GM18909 (cell line): ENCODE results near the gene C1QTNF8.

Source experiments
- ATAC-seq: cut with Tn5 transposase; IDR thresholded peaks from one replicate; pipeline ENCODE4 v1.9.1; 2021; ENCODE audit warnings: mild to moderate bottlenecking; ENCODE audit not compliant: unreplicated experiment, poor library complexity

Gene C1QTNF8

DNA sequence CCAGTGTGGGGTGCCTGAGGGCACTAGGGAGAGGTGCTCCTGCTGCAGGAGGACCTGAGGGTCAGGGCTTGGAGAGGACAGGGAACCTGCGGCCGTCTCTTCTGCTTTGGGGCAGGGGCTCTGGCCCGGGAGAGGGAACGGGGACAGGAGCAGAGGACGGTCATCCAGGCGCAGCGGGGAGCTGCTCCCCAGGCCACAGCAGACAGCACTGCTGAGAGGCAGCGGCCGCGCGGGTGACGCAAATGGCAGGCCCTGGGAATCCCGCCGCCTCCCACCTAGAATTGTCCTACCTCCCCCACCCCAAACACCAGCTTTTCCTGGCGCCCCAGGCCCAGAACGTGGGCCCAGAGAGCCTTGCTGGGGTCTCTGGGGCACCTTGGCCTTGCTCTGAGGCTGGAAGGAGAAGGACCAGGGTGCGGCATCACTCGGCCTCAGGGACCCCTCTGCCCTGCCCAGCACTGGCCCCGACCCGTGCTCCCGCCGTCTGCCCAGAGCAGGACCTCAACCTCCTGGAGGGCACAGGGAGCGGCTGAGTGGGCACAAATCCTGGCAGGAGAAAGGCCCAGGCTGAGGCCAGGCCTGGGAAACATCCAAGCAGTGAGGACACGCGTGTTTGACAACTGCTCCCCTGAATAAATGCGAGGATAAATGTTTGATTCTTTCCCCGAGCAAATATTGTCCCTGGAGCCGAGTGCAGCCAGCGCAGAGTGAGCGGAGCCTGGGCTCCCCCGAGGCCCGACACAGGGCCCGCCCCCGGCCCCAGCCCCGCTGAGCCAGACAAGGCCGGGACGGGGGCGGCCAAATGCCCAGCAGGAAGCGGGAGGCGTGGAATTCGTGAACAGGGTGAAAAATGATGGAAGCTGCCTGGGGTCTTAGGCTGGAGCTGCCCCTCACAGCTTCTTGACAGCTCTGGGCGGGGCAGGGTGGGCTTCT lies 15.0 kb downstream of the C1QTNF8 start:
- no peak for ATAC-seq

DNA sequence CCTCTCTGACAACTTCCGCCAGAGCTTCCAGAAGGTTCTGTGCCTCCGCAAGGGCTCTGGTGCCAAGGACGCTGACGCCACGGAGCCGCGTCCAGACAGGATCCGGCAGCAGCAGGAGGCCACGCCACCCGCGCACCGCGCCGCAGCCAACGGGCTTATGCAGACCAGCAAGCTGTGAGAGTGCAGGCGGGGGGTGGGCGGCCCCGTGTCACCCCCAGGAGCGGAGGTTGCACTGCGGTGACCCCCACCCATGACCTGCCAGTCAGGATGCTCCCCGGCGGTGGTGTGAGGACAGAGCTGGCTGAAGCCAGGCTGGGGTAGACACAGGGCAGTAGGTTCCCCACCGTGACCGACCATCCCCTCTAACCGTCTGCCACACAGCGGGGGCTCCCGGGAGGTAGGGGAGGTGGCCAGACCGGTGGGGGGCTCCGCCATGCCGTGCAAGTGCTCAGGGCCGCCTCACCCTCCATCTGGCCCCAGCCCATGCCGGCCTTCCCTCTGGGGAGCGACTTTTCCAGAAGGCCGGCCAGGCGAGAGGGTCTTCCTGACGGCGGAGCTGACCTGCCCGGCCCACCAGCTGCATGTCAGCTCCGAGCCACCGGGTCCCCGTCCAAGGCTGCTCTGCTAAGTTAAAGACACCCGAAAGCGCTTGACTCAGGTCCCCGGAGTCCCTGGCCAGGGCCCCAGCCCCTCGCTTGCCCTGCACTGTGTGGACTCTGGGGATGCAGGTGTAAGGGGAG lies 16.1 kb downstream of the C1QTNF8 start:
- no peak for ATAC-seq

DNA sequence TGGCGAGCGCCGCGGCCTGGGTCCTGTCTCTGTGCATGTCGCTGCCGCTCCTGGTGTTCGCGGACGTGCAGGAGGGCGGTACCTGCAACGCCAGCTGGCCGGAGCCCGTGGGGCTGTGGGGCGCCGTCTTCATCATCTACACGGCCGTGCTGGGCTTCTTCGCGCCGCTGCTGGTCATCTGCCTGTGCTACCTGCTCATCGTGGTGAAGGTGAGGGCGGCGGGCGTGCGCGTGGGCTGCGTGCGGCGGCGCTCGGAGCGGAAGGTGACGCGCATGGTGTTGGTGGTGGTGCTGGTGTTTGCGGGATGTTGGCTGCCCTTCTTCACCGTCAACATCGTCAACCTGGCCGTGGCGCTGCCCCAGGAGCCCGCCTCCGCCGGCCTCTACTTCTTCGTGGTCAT lies 16.7 kb downstream of the C1QTNF8 start:
- no peak for ATAC-seq

DNA sequence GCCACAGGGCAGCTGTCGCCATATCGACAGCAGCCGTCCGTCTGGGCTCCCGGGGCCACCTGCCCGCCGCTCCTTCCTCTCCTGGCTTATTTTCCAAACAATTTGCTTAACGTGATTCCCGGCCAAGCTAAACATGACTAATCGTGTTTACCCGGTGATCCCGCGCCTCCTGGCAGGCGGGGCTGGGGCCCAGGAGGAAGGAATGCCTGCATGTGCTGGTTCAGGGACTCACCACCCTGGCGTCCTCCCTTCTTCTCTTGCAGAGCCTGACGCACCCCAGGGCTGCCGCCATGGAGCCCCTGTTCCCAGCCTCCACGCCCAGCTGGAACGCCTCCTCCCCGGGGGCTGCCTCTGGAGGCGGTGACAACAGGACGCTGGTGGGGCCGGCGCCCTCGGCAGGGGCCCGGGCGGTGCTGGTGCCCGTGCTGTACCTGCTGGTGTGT lies 17.4 kb downstream of the C1QTNF8 start:
- no peak for ATAC-seq

DNA sequence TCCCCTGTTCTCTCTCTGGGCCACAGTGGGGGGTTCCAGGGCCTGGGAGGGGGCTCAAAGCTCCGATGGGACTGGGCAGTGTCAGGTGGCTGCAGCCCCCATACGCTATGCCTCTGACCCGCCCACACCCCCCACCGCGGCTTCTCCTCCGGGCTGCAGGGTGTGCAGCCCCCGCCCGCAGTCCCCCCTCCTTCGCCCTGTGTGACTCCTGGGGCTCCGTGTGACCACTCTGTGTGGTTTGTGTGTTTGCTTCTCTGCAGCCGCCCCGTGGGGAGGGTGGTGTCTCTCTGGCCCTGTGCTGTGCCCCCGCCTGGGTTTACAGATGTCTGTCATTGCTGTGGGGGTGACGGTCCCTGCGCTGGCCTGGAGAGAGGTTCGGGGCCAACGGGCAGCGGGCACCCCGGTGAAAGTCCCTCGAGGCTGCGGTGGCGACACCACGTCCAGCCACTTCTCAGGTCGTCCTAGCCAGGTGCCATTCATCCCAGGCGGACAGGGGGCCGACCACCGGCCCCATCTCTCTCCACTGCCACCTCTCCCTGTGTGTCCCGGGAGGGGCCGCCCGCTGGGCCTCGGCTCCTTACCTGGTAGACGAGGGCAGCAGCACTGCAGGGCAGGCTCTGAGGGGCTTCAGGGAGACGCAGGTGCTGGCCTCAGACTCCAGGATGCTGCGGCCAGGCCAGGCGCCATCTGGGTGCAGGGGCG lies 18.0 kb downstream of the C1QTNF8 start:
- no peak for ATAC-seq

DNA sequence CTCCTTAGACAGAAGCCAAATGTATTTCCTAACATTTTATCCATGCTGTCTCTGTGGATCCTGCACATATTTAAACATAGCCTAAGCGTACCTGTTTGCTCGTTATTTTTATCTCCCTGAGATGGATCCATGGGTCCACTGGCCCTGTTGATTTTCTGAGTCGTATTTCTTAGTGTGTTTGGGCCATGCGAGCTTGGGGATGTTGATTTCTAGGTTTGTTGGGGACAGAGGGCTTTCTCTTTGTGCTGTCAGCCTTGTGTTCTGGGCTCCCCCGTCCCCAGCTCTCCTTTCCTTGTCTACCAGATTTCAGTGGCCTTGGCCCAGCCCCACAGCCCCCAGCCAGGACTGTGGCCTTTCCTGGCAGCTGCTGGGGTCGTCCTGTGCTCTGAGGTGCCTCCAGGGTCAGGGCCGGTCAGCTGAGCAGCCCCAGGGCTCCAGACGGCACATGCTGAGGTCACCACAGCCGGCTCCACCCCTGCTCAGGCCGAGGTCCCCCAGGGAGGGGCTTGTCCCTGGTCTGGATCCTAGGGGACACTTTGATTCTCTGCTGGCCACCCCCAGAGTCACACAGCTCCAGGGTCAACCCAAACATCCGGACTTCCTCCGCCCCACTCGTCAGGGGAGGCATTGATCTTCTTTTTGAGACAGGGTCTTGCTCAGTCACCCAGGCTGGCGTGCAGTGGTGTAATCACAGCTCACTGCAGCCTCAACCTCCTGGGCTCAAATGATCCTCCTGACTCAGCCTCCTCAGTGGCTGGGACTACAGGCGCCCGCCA lies 19.1 kb downstream of the C1QTNF8 start:
- no peak for ATAC-seq

DNA sequence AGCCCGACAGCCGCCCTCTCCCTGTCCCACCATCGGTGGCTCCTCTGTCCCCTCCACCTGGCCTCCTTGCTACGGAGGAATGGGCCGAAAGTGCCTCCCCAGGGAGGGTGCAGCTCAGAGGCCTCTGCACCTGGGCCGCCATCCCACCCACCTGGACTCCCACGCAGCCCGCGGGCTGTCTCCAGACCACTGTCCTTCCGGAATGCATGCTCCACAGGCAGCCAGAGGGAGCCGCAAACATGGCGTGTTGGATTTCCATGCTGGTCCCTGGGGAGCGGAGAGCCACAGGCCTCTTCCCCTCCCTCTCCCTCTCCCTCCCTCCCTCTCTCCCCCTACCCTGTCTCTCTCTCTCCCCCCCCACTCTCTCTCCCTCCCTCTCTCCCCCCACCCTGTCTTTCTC lies 20.5 kb downstream of the C1QTNF8 start:
- ATAC-seq: no peak

DNA sequence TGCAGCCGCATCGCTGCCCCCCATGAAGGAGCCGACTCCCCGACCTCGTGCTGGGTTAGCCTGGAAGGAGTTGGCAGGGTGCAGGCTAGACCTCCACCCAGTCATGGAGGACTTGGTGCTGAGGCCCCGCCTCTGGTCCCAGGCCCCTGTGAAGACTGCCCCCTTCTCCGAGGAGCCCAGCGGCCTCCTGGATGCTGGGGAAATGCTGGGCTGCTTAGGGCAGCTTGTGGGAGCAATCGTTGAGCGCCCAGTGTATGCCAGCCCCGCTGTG lies 21.7 kb downstream of the C1QTNF8 start:
- no peak for ATAC-seq

DNA sequence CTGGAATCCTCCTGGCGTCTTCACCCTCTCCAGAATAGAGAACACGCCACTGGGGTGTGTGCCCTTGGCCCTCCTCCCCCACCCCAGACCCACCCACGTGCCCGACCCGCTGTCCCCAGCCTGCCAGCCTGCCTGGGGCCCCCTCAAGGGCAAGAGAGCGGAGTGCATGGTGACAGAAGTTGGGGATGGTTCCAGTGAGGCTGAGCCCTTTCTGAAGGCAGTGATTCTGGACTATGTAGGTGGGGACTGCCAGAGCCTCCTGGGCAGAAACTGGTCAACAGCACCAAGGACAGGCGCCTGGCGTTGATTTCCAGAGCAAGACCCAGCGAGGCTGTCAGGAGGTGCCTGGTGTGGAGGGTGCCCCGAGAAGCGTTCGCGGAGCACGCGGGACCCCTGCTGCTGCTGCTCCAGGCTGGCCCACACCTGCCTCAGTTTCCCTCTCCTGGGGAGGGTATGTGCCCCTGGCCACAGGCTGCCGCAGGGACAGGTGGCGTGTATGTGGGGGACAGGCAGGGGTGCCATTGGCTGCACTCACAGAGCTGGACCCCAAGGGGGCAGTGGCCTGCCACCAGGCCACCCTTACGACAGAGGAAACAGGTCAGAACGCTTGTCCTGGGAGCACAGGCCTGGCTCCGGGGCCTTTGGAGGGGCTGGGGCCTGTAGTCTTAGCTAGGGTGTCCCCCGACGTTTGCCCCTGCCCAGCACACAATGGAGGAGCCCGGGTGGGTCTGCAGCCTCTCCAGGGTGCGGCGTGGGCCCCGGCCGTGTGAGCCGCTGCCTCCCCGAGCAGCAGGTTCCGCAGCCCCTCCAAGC lies 22.3 kb downstream of the C1QTNF8 start:
- no peak for ATAC-seq

DNA sequence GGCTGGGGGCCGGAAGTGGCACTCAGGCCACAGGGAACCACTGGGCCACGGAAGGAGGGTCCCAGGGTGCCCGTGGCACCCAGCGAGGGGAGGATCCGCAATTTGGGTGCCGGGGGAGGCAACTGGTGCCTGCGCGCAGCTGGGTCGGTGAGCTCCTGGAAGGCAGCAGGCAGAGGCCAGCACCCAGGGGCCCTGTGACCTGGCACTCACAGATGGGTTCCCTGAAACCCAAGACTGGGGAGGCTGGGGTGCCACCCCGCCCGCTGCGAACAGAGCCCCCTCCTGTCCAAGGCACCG lies 22.8 kb downstream of the C1QTNF8 start:
- ATAC-seq: no peak

DNA sequence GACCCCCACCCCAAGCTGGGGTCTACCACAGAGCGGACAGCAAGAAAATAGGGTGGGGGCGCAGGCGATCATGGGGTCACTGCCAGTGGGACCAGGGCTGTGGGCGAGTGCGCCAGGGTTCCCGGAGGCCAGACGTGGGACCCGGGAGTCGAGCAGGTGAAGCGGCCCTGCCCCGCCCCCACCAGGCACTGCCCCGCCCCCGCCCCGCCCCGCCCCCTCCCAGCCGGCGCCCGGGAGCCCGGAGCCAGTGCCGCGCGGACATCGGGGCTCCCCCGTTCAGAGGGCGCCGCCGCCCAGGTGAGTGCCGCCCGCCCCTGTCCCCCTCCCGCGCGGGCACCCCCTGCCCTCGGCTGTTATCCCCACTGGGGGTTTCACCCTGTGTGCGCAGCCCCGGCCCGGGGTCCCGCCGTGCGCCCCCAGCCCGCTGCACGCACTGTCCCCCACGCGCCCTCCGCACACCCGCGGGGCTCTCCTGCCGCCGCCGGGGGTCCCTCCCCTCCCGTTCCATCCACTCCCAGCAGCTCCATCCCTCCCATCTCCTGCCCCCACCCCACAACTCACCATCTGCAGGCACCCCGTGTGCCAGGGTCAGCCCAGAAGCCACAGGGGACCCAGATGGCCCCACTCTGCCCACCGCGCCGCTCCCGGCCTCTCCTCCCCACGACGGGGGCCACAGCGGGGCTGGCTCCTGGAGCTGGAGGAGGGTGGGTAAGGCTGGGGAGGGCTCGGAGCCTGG lies 23.4 kb downstream of the C1QTNF8 start, which contains the start of gene SSTR5:
TSS of gene SSTR5 (plus strand) at position 222 of the 736 bp plus-strand sequence. CDS start 6,122 bp downstream, outside the sequence.
- ATAC-seq: no peak

DNA sequence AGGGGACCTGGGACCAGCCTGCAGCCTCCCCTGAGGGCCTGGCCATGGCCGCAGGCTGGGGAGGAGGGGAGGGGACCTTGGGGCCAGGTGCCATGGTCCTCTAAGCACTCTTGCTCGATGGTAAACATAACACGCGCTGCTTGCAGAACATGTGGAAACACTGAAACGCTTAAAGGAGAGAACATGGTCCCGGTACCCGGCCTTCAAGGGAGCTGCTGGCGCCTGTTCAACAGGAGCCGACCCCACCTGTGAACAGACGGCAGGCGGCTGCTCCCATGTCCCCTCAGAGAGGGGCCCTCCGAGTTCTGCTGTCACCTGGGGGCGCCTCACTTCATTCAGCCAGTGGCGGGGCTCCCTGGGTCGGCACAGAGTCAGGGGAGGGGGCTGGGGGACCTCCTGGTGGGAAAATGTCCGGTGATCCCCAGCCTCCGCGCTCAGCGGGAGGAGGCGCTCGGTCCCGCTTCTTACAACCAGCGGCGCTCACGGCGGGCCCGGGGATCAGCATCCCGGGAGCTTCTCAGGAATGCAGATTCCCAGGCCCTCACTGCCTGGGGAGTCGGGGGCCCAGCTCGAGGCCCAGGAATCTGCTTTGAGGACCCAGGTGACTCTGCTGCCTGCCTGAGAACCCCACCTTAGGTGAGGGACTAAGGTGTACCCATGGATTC lies 24.4 kb downstream of the C1QTNF8 start:
- no peak for ATAC-seq

DNA sequence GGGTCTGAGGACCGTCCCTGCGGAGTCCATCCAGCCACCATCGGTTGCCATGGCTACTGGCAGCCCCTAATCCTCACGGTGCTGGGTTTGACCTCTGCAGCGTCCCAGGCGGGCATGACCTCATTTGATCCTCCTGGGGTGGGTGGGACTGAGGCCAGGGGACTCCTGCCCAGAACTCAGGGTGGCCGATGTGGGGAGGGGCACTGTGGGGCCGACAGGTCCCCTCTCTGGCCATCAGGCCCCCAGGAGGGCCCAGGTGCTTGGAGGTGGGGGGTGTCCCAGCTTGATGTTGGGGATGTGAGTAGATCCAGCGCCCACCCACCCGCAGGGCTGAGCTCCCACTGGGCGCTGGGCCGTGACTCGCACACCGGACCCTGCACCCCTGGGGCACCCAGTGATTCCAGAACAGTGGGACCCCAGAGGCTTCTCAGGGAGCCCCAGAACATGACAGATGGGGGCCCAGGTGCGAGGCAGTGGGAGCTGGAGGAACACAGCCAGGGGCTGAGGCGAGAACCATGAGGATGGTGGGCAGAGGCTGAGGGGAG lies 25.1 kb downstream of the C1QTNF8 start:
- ATAC-seq: no peak

DNA sequence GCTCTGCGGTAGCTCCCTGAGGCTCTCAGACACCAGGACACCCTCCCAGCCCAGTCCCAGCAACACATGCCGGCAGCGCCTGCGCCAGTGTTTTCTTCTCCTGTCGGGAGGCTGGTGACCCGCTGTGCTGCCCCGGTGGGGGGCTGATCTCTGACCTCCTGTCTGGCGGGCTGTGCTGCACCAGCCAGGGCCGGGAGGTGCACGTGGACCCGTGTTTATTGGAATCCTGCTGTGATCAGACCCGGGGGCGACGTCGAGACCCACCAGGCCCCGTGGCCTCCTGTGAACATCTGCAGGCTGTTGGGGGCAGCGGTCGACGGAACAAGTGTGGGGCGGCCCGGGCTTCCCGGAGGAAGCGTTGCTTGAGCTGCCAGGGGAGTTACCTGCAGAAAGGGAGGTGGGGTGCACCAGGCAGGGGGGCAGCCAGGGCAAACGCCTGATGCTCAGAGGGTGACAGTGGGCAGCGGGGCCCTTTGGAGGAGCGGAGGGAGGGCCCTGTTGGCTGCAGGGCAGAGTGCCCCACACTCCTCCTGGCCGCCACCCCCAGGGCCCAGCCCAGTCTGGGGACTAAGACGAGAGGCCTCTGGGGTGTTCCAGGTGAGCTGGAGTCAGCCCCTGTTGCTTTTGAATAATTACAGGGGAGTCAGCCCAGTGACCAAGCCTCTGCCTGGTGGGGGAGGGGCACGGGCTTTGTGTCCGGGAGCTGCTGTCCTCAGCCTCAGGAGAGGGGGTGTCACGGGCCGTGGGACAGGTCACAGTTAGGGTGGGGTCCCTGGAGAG lies 25.8 kb downstream of the C1QTNF8 start:
- no peak for ATAC-seq

DNA sequence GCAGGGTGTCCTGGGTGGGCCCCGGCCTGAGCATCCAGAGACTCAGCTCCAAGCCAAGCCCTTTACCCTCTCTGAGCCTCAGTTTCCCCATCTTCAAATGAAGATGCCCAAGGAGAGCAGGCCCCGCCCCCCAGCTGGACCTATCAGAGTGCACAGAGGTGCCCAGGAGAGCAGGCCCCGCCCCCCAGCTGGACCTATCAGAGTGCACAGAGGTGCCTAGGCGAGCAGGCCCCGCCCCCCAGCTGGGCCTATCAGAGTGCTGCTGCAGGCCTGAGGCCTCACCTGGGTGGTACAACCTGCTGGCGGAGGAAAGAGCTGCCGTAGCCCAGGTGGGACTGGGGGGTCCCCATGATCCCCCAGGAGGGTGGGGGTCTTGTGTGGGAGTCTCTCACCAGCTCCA lies 26.9 kb downstream of the C1QTNF8 start:
- no peak for ATAC-seq

DNA sequence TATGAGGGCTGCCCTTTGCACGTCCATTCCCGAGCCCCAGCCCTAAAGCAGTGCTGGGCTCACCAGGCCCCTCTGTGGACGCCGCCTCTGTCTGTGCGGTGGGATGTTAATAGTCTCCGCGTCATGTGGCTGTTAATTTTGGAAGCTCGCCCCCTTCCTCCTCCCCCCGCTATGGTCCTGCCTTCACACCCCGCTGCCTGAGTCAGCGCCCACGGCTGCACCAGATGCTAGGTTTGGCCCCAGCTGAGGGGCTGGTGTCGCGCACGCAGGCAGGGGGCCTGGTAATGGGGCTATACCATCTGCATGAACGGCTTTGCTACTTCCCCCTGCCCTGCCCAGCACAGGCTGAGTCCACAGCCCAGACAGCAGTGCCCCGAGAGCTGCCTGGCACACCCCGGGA lies 27.6 kb downstream of the C1QTNF8 start:
- ATAC-seq: no peak

DNA sequence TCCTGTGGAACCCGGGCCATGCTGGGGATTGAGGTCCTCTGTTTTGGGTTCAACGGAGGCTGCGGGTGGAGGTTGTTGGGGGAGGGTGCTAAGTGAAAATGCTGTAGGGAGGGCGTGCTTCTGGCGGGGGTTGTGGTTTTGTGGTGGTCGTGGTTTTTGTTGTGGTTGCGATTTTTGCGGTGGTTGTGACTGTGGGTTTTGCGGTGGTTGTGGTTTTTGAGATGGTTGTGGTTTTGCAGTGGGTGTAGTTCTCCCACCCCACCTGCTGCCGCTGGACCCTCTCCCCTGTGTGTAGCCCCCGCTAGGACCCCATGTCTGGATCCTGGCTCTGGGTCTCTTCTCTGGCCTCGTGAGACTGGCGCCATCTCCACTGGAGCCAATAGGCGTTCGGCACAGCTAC lies 28.4 kb downstream of the C1QTNF8 start:
- ATAC-seq: no peak
